Gastrocnemius medialis (tissue), 4 donors: ENCODE data around the gene NAV2. TPM values are rescaled to one million over a fixed set of nuclear protein-coding genes. Genes with fewer than 3 reads are reported as not detected.

Source experiments
- ATAC-seq, 2 donors: fragments of 150-250 bp; one replicate each; pipeline ENCODE4 v1.9.1; 2016
- DNase-seq, 2 donors: peaks; one replicate each; pipeline ENCODE4 v3.0.0-alpha.2; 2019
- H3K27ac ChIP-seq, 4 donors: fragments of 200-600 bp; sonication (generic); 1 replicate in 1 of 4; 2 replicates in 3 of 4; pipeline ENCODE4 v1.5.1; 2016 to 2018; ENCODE audit warnings: mild to moderate bottlenecking in 2 of 4, moderate library complexity in 1 of 4
- H3K27me3 ChIP-seq, 3 donors: fragments of 200-600 bp; sonication (generic) in 2 of 3; 1 replicate in 1 of 3; 2 replicates in 2 of 3; pipeline versions ENCODE4 v1.5.1 to v1.6.0; 2016 to 2019; ENCODE audit warnings: mild to moderate bottlenecking in 1 of 3, moderate library complexity in 1 of 3
- H3K36me3 ChIP-seq, 2 donors: fragments of 200-600 bp; sonication (generic) in 1 of 2; one replicate each; pipeline ENCODE4 v1.5.1; 2017 to 2018
- H3K4me1 ChIP-seq, 2 donors: fragments of 200-600 bp; sonication (generic) in 1 of 2; one replicate each; pipeline ENCODE4 v1.5.1; 2016 to 2017; ENCODE audit warnings: mild to moderate bottlenecking in 2 of 2
- H3K4me3 ChIP-seq, 4 donors: fragments of 200-600 bp; sonication (generic) in 3 of 4; 1 replicate in 1 of 4; 2 replicates in 3 of 4; pipeline ENCODE4 v1.5.1; 2016 to 2019; ENCODE audit warnings: mild to moderate bottlenecking in 2 of 4
- H3K9me3 ChIP-seq, 3 donors: fragments of 200-600 bp; sonication (generic) in 2 of 3; 1 replicate in 1 of 3; 2 replicates in 2 of 3; pipeline ENCODE4 v1.5.1; 2016 to 2019
- CTCF ChIP-seq, 5 experiments: fragments of 450-650 bp in 3 of 5; fragments of 200-600 bp in 2 of 5; sonication (generic) in 2 of 5; IDR thresholded peaks in 4 of 5; conservative IDR thresholded peaks in 1 of 5; 1 replicate in 4 of 5; 2 replicates in 1 of 5; pipeline ENCODE4 v1.5.1; 2016 to 2019; ENCODE audit warnings: antibody characterized with exemption in 5 of 5, mild to moderate bottlenecking in 3 of 5, moderate library complexity in 3 of 5
- POLR2A ChIP-seq, 2 donors: fragments of 450-650 bp; IDR thresholded peaks; one replicate each; pipeline ENCODE4 v1.6.1; 2017; ENCODE audit warnings: antibody characterized with exemption in 2 of 2, mild to moderate bottlenecking in 2 of 2, moderate library complexity in 2 of 2
- in situ Hi-C, 4 donors: fragments of 200-750 bp; cut with MboI; loops; one replicate each; pipeline versions ENCODE4 v1.15.0 to v1.8.0; 2017; ENCODE audit warnings: low sequenced_read_pairs in 4 of 4
- intact Hi-C: fragments of 100-400 bp; cut with DNase I; formaldehyde crosslinking; loops from one replicate; pipeline ENCODE4 v1.15.1; 2023; ENCODE audit warnings: low total_unique reads
- total RNA-seq, 4 donors: library from RNA; depleted of rRNA; stranded (reverse); fragments of >200 nt; gene quantifications; one replicate each; pipeline versions ENCODE4 v1.1.0 to v1.2.3, GENCODE V29; 2016

NAV2 gene
- total RNA-seq, 4 donors from 2014 or later, result 3.2 to 7.7 (median 5.5) TPM

GRCh38 chr11:19832086-19832750, 119.6 kb downstream of the NAV2 start:
- ATAC-seq (no peak), DNase-seq (no peak)
- Histone ChIP-seq H3K4me3 (no peak overlapping the region), H3K36me3 (no peaks in the 10 kb centered on the region), H3K27ac (no peak overlapping the region), H3K4me1 (no peaks in the 10 kb centered on the region), H3K9me3 (no peaks in the 10 kb centered on the region), H3K27me3 (no peaks in the 10 kb centered on the region)
- in situ Hi-C loops, result no loop called here
- intact Hi-C loops, result no loop called here
- no peak for TF ChIP-seq POLR2A (IDR thresholded peaks at IDR 0.05)
- no peak for TF ChIP-seq CTCF (IDR thresholded peaks at IDR 0.05 in 4 of 5, conservative IDR thresholded peaks at IDR 0.05 in 1 of 5)

- H3K36me3 ChIP-seq, result no peaks in the 10 kb centered on the region
- no peaks in the 10 kb centered on the region for H3K9me3 ChIP-seq
- DNase-seq (no peak), ATAC-seq (no peak)
- intact Hi-C loops (no loop called here), in situ Hi-C loops (no loop called here)
- no peaks in the 10 kb centered on the region for H3K27me3 ChIP-seq
- TF ChIP-seq CTCF (IDR thresholded peaks at IDR 0.05 in 4 of 5, conservative IDR thresholded peaks at IDR 0.05 in 1 of 5) (no peak), POLR2A (IDR thresholded peaks at IDR 0.05) (no peak)
- no peak overlapping the region for H3K4me3 ChIP-seq
- H3K4me1 ChIP-seq, result no peaks in the 10 kb centered on the region
- H3K27ac ChIP-seq, result no peak overlapping the region
Observed at GRCh38 chr11:19832901-19833300, 120.3 kb downstream of the NAV2 start.

GRCh38 chr11:19834771-19835170, 122.1 kb downstream of the NAV2 start:
- H3K27me3 ChIP-seq, result no peaks in the 10 kb centered on the region
- ATAC-seq, result no peak
- no peak for DNase-seq
- in situ Hi-C loops, result no loop called here
- intact Hi-C loops, result no loop called here
- H3K4me1 ChIP-seq, result no peaks in the 10 kb centered on the region
- no peaks in the 10 kb centered on the region for H3K9me3 ChIP-seq
- no peak overlapping the region for H3K4me3 ChIP-seq
- H3K27ac ChIP-seq, result no peak overlapping the region
- TF ChIP-seq CTCF (IDR thresholded peaks at IDR 0.05 in 4 of 5, conservative IDR thresholded peaks at IDR 0.05 in 1 of 5), result no peak
- TF ChIP-seq POLR2A (IDR thresholded peaks at IDR 0.05), result no peak
- H3K36me3 ChIP-seq, result no peaks in the 10 kb centered on the region

GRCh38 chr11:19836666-19837065, 124.0 kb downstream of the NAV2 start:
- no peaks in the 10 kb centered on the region for H3K36me3 ChIP-seq
- H3K27me3 ChIP-seq, result no peaks in the 10 kb centered on the region
- H3K9me3 ChIP-seq, result no peaks in the 10 kb centered on the region
- TF ChIP-seq CTCF (IDR thresholded peaks at IDR 0.05 in 4 of 5, conservative IDR thresholded peaks at IDR 0.05 in 1 of 5) (no peak), POLR2A (IDR thresholded peaks at IDR 0.05) (no peak)
- no peak overlapping the region for H3K27ac ChIP-seq
- no peaks in the 10 kb centered on the region for H3K4me1 ChIP-seq
- ATAC-seq (no peak), DNase-seq (no peak)
- in situ Hi-C loops, result no loop called here
- no peak overlapping the region for H3K4me3 ChIP-seq
- intact Hi-C loops, result no loop called here
